Posterior cingulate gyrus (tissue), 11 donors: Measurements from ENCODE around the gene FARP1.

Experiments used
- DNase-seq, 10 donors: peaks; one replicate each; pipeline versions ENCODE4 v3.0.0 to v3.0.0-alpha.2; 2020 to 2021; ENCODE audit warnings: mixed read lengths in 3 of 10
- intact Hi-C: fragments of 100-400 bp; cut with DNase I; formaldehyde crosslinking; loops from one replicate; pipeline ENCODE4 v1.15.1; 2023

FARP1 gene

DNA sequence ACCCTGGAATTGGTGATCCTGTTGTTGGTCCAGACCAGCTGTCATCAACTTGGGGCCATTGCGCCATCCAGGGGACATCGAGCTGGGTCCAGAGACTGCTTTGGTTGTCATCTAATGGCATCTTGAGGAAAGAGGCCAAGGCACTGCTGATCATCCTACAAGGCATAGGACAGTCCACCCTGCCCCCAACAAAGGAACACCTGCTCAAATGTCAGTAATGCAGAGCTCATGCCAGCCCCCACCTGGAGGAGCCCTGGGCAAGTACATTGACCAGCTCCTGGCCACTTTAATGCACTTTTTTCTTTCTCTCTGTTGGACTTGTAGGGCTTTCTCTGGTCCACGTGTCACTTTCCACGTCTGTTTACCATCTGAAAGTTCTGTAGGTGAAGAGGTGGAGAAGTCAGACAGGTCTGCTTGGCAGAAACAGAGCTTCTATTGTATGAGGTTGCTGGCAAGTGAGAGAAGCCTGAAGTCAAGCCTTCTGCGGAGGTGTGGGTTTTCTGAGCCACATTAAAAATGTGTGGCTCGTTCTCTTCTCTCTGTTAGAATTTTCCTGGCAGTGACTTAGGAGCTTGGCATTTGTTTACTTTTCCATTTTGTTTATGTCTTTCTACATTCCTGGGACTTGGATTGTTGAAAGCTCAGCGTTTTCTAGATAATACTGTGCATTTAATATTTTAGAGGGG lies 158.2 kb downstream of the FARP1 start:
- intact Hi-C loops = no loop called here
- DNase-seq = no peak

DNA sequence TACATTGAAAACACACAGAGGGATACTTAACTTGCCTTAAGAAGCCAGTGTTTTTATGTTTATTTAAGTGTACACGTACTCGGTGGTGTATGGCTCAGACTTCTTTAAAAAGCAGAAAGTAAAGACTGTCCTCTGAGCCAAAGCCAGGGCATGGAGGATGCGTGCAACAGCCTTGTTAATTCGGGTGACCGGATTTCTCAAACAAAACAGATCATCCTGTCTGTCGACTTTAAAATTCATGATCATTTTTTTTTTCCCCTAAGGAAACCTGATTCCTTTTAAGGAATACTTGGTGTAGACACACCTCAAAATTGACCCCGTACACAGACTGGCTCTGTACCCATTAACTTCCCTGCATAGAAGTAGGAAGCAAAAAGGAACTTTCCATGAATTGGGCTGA lies 158.8 kb downstream of the FARP1 start:
- intact Hi-C loops = no loop called here
- no peak for DNase-seq

GRCh38 chr13:98303858-98304257 lies 161.0 kb downstream of the FARP1 start:
- no peak for DNase-seq
- intact Hi-C loops = no loop called here

DNA sequence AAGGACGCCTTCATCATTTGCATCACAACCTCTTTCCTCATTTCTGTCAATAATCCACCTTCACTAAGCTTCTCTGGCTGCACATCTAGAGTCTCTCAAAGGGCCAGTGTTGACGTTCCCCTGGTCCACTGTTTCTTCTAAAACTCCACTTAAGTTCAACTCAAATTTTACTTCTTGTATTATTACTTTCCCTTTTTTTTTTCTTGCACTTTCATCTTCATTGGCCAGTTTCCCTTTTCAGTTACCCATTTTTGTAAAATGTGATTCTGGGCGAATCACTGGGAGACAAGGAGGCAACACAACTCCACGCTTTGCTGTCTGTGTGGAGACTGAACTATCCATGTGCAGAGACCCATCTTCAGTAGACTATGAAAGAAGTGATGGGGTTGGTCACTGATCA lies 162.8 kb downstream of the FARP1 start:
- no peak for DNase-seq
- intact Hi-C loops = no loop called here

DNA sequence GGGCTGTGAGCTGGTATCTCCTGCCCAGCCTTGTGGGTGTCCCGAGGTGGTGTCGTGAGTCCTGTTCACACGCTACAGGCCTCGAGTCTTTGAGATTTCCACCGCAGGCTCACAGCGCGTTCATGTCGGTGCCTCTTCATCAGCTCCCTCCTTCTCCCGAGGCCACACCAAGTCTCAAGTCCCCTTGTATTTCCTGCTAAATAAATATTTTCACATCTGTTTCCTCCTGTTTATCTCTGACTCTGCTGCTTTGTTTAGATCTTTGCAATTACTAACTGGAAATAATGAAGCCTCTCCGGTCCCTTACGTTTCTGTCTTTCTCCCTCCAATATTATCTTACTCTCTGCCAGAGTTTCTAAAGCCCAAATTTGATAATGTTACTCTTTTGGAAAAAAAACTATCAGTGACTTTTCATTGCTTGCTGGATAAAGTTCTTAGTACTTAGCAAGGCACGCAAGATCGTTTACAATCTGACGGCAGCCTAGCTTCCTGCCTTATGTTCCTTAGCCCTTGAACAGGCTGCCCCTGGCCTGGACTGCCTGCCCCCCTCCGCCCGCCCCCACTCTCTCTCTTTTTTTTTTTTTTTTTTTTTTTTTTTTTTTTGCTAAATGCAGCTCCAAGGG lies 164.7 kb downstream of the FARP1 start:
- intact Hi-C loops = no loop called here
- DNase-seq = no peak

DNA sequence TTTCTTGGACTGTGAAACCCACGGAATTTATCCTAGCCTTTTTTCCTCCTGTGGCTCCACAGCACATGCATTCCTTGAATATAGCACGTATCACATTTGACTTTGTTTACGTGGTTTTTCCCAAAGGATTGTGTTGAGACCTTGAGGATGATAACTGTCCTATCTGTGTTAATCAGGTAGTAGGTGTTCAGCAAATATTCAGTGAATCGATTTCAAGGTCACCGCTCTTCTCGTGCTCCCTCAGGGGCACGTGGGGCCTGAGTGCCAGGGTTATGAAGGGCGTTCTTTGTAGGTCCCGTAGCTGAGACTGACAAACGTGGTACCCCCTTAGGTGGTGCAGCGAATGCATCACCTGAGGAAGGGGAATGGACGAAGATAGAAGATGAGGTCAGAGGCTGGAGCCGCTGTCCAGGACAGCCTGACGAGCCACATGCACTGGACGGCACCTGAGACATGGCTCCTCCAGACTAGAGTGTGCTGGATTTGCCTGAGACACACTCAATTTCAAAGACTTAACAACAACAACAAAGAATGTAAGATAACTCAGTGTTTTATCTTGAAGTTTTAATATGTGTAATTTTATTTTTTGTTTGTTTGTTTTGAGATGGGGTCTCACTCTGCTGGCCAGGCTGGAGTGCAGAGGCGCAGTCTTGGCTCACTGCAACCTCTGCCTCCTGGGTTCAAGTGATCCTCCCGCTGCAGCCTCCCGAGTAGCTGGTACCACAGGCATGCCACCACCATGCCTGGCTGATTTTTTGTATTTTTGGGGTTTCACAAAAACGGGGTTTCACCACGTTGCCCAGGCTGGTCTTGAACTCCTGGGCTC lies 165.4 kb downstream of the FARP1 start:
- intact Hi-C loops = no loop called here
- DNase-seq = no peak

DNA sequence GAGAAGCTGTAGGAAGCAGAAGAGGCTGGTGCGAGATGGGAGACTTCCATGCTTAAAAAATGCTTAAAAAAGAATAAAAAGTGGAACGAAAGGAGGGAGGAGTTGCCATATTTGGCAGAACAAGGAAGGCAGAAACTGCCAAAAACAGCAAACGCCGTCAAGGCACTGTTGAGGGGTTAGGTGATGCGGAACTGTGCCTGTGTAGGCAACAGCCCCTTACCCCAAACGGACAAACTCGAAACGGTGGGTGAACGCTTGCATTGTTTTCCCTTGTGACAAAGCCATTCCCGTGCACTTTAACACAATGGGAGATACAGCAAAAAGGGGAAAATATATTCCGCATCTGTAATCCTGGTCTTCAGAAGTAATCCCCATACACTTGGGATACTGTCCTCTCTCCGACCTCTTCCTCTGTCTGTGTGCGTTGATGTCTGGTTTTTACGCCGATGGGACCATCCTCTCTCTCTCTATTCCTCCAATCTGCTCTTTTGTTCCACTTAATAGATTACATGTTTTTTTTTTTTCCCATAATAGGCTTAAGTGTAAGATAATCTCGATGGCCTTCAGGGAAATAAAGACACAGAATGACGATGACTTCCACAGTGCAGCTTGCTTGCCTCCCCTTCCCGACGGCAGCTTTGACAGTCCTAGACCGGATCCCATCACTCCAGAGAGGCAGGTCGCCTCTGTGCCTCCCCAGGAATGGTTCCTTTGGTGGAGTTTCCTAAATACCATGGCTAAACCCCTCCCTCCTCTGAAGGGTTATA lies 166.9 kb downstream of the FARP1 start:
- no peak for DNase-seq
- intact Hi-C loops = no loop called here

DNA sequence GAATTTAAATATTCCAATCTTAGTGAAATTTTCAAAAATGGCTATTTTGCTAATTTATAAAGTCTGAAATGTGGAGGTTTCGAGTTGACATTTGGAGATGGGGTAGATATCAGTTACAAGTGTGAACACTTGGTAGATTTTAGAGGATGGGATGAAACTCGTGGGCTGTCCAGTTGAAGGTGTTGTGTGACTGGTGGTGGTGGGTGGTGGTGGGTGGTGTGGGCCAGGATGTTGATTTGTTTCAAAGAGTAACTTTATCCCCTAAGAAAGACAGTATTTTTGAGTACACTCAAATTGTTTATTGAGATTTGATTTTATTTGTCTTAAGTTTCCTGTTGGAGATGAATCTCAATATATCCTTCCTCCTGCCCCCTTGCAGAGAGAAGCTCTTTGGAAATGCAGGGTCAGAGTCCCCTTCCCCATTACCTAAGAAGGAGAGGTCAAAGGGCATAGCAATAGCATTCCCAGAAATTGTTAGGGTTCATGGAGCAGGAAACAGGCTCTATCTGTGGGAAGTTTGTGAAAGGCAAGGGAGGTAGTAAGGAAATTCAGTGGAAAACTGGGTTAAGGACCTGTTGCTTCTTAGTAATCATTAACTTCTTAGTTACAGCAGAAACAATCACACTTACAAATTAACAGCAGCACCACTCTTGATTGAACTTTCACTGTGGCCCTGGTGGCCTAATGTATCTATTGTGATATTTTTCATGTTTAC lies 167.7 kb downstream of the FARP1 start:
- no peak for DNase-seq
- intact Hi-C loops = no loop called here

DNA sequence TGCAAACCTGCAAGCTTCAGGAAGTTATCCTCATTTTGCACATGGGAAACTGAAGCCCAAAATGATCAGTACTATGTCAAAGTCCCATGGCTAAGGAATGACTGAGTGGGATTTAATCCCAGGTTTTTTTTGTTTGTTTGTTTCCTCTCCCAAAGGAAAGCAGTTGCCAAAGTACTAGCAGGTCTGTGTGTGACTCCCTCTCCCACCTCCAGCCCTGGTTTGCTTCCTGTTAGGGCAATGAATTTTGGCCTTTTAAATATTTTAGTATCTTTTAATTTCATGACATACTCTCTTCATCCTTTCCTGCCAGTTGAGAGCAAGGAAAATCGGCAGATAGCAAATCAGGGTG lies 168.3 kb downstream of the FARP1 start:
- intact Hi-C loops = no loop called here
- no peak for DNase-seq

GRCh38 chr13:98312606-98313005 lies 169.7 kb downstream of the FARP1 start:
- intact Hi-C loops = no loop called here
- no peak for DNase-seq

GRCh38 chr13:98313023-98313921 lies 170.4 kb downstream of the FARP1 start:
- no peak for DNase-seq
- intact Hi-C loops = no loop called here

GRCh38 chr13:98313922-98314292 lies 171.0 kb downstream of the FARP1 start:
- intact Hi-C loops = no loop called here
- DNase-seq = peak in 1 of 10 donors; percentile 87

GRCh38 chr13:98315466-98315865 lies 172.6 kb downstream of the FARP1 start:
- DNase-seq = peak in 8 of 10 donors; percentile 41 to 93 (median 55)
- intact Hi-C loops = no loop called here

- DNase-seq = no peak
- intact Hi-C loops = no loop called here
These were observed 173.0 kb downstream of the FARP1 start for GRCh38 chr13:98315902-98316301.

DNA sequence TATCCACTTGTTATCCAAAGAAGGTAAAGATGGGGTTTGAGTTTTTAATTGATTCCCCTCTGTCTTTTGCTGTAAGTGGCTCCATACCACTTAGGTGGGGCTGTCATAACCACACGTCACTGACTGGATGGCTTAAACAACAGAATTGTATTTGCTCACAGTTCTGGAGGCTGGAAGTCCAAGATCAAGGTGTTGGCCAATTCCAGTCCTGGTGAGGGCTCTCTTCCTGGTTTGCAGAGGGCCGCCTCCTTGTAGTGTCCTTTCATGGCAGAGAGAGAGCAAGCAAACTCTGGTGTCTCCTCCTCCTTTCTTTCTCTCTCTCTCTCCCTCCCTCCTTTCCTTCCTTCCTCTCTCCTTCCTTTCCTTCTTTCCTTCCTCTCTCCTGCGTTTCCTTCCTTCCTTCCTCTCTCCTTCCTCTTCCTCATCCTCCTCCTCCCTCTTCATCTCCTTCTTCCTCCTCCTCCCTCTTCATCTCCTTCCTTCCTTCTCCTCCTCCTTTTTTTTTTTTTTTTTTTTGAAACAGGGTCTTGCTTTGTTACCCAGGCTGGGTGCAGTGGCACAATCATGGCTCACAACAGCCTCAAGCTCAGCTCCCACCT lies 174.8 kb downstream of the FARP1 start:
- intact Hi-C loops = no loop called here
- DNase-seq = no peak

DNA sequence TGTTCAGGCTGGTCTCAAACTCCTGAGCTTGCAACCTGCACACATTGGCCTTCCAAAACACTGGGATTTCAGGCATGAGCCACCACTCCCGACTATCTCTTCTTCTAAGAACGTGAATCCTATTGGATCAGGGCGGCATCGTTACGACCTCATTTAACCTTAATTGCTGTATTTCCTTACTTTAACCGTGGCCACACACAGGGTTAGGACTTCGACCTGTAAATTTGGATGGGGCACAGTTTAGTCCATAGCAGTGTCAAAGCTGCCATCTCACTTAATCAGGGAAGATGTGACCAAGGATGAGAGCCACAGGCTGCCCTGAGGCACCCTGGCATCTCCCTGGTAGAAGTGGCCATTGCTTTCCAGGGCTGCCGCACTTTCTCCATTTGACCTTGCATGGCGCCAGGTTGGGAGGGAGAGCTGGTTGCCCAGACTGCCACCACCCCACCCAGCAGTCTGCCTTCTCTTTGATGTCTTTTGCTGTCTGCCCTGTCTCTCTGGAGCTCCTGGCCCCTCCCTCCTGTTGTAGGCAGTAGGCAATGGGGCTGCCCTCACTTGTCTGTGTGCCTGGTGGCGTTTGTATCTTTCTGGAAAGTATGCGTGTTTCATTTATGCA lies 175.5 kb downstream of the FARP1 start:
- DNase-seq = no peak
- intact Hi-C loops = no loop called here

DNA sequence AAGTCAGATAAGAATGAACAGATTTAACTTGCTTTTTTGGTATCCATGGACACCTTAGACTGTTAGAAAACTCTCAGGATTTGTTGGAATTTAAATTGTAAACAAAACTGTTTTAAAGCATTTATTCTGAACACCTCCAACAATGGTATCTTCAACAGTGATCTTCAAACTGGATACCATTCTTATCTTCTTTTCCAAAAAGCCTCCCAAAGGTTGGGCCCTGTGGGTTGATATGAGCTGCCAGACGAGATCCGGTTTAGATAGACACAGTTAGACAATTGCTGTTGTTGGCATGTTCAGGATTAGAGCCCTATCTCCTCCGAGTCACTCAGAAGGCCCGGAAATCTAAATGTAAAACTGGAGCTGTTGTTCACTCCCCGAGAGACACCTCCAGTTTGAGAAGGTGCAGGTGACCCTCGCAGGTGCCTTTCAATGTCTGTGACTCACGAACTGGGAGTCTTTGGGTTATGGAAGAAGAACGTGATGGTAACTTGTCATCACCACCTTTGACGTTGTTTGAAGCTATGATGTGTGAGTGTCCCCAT lies 177.7 kb downstream of the FARP1 start:
- DNase-seq = no peak
- intact Hi-C loops = no loop called here

GRCh38 chr13:98321395-98321794 lies 178.5 kb downstream of the FARP1 start:
- intact Hi-C loops = no loop called here
- no peak for DNase-seq
